ENCODE results near the gene NCMAP.
"Not testable (repeated sequence)": the region's sequence is repeated elsewhere in the genome, so short reads cannot be mapped to it uniquely, and the experiment has no call there.

The NCMAP gene

DNA sequence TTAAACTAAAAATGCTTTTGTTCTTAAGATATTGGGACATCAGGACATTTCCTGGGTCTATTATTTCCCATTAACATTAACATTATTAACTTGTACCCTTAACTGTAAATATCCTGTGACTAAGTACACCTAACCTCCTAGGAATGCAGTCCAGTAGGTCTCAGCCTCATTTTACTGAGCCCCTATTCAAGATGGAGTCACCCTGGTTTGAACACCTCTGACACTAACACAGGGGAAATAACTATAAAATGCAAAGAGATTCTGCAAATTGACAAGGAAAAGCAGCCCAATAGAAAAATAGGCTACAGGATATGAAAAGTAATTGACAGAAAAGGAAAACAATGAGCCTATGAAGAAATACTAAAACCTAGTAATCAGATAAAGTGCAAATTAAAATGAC lies 11.6 kb upstream of the NCMAP start:
- no peak for DNase-seq

DNA sequence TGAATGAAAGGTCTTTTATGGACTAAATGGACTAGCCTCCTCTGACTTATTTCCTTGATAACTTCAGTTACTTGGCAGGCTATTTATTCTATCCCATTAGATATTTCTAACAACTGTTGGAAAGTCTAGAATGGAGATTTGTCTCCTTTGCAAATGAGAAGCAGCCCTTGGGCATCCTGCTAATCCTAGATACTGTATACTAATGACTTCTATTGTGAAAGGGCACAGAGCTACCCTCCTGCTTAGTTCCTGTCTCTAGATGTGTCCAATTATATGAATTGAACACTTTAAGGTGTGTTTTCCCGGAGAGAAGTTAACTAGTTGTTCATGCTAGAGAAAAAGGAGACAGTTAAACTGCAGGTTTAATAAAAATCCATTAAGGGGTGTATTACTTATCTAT lies 10.2 kb upstream of the NCMAP start:
- no peak for DNase-seq

DNA sequence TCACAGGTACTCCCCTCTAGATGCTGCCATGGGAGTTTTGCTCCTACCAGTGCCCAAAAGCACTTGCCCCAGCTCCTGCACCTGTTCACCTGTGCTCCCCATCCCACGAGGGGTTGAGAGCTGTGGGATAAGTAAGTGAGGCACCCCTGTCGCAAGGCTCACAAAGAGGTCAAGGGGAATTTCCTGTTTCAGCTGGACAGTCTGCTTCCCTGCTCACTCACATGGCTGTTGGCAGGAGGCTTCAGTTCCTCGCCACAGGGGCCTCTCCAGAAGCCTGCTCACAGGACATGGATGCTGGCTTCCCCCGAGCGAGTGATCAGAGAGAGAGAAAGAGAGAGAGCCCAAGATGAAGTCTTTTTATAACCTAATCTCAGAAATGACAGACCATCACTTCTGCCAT lies 8.7 kb upstream of the NCMAP start:
- no peak for DNase-seq

DNA sequence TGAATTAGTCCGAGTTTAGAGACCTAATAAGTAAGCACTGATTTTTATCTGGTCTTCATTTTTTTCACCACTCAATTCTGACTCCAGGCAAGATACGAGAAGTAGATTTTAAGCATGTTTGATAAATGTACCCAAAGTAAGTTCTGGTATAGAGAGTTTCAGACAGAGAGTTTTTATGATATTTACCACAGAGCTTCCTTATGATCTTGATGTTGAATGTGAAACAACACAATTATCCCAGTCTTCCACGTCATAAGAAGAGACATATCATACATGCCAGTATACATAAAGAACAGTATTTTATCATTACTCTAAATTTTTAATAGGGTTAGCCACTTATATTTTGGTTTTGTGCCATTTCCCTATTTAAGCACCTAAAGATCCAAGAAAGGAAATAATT lies 7.8 kb upstream of the NCMAP start:
- DNase-seq = no peak

DNA sequence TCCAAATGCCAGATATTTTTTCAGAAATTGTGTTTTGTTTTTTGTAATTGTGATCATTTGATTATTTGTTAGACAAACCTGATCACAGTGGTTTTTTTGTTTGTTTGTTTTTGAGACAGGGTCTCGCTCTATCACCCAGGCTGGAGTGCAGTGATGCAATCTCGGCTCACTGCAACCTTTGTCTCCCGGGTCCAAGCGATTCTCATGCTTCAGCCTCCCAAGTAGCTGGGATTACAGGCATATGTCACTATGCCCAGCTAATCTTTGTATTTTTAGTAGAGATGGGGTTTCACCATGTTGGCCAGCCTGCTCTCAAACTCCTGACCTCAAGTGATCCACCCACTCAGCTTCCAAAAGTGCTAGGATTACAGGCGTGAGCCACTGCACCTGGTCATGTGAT lies 6.7 kb upstream of the NCMAP start:
- not testable (repeated sequence) for DNase-seq

DNA sequence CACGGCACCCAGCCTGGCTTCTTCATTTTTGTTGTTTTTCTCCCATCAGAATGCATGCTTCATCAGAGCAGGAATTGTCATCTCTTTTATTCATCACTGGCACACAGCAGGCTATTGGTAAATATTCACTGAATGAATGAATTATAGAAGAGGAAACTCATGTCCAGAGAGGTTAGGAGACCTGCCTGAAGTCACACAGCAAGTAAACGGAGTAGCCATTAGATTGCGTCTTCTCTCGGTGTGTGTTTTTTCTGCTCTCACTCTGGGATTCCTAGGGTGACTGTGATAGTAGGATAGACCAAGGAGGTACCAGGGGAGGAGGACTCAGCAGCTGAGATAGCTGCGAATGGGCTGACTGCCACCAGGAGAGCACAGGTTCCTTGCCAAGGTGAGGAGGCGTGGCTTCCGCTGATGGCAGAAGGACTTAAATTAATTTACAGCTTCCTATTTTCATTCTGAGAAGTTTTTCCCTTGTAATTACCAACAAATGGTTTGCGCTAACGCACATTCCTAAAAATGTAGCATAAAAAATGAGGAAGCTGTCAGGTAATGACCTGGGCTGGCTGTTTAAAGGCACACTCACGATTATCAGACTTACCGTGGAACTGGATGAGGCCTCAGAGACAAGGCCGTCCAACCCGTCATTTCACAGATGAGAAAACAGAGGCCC lies 4.5 kb upstream of the NCMAP start:
- no peak for DNase-seq

DNA sequence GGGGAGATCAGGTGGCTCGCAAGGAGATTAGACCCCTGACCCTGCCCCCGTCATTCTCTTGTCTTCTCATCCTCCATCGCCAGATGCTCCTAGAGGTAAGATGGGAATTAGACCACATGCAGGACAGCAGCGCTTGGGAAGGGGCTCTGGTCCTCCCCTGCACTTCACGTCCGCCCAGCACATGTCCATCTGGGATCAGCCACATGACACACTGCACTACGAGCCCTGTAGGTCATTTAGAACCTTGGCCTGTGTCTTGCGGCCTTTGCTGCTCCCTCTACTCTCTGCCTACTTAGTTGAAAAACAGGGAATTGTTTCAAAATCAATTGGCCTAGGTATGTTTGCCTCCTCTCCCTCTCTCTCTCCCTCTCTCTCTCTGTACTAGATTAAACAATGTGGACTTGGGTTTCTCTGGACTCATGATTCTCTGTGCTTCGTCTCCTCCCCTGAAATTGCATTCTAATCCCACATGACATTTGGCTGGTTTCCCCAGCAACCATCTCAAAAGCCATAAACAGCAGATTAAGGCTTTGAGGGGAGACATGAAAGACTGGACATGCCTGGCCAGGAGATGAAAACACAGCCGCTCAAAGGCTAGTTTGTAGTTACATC lies 3.8 kb upstream of the NCMAP start:
- no peak for DNase-seq

DNA sequence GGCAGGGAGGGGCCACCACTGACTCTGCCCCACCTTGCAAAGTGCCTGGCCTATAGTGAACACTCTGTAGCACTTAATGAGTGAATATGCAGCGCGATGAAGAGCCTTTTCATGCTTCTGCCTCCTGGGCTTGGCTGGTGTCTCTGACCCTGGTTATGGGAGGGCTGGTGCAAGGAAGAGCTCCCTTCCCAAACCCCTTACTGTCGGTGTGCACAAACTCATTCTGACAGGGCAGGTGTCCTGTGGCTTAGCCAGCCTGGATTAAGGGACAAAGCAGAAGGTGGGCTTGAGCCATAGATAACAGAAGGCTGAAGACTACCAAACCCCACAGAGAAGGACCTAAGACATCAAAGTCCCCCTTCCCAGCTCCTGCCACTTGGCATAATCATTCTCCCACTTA lies 2.0 kb upstream of the NCMAP start:
- DNase-seq = no peak

DNA sequence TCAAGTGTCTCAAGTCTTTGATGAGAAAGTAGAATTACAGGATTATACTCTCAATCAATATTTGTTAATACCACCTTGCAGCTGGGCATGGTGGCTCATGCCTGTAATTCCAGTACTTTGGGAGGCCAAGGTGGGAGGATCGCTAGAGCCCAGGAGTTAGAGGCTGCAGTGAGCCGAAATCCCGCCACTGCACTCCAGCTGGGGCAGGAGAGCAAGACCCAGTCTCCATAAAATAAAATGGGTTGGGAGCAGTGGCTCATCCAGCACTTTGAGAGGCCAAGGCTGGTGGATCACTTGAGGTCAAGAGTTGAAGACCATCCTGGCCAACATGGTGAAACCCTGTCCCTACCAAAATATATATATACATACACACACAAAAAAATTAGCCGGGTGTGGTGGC lies 1.2 kb upstream of the NCMAP start:
- DNase-seq = no peak

DNA sequence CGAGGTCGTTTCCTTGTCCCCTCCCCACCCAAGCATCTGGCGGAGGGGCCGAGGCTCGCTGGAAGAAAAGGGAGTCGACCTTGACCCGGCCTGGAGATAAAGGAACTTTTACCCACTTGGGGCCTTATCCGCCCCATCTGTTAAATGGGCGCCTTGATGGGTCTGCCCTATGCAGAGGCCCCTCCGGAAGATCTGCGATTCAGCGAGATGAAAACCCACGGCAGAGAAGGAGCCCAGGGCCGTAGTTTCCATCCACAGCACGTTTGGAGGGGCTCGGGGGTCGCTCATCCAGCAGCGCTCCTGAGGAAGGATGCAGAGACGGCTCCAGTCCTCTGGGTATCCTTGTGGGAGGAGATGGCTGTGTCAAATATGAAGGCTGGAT lies 518 bp downstream of the NCMAP start:
- no peak for DNase-seq

DNA sequence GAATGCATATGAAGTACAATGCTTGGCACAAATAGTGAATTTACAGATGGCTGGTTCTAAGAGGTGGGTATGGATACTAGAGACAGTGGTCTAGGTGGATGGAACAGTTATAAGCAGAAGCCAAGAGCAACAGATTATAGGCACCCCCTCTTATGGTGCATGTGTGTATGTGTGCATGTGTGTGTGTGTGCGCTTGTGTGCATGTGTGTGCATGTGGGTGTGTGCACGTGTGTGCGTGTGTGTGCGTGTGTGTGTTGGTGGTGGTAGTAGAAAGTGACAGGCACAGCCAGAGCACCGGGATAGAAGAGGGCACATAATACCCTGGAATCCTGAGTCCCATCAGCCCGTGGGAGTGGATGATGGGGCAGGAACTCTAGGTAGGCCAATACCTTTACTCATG lies 1.3 kb downstream of the NCMAP start:
- DNase-seq = no peak

DNA sequence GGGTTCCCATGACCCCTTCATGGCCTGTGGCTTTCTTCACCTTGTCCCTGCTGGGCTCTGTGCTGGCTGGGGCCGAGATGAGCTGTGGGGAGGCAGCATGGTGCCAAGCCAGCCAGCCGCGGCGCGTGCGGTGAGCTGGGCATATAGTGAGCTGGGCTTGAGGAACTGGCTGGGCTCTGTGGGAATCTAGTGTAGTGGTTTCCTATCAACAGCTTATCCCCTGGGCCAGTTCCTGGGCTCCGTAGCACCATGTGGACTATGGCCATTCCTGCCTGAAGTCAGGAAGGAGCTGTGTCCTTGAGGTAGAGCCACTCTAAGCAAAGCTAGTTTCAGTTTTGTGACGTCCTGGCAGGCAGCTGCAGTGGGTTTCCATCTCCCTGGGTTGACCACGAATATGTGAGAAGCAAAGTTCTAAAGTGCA lies 1.8 kb downstream of the NCMAP start:
- no peak for DNase-seq

DNA sequence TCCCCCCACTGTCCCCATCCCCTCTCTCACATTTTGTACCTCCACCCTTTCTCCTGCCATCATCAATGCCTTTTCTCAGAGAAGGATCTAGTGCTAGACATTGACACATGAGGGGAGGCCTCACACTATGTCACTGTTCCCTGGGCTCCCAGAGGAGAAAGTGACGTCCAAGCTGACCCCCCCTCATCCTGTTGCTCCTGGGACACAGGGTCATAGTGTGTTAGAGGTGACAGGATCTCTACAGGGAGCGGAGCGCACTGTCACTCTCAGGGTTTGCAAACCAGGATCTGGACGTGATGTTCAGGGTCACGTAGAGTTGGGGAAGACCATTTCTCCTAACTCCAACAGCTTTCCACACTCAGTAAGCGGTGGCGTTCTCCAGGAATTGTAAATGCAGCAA lies 2.6 kb downstream of the NCMAP start:
- DNase-seq = no peak

DNA sequence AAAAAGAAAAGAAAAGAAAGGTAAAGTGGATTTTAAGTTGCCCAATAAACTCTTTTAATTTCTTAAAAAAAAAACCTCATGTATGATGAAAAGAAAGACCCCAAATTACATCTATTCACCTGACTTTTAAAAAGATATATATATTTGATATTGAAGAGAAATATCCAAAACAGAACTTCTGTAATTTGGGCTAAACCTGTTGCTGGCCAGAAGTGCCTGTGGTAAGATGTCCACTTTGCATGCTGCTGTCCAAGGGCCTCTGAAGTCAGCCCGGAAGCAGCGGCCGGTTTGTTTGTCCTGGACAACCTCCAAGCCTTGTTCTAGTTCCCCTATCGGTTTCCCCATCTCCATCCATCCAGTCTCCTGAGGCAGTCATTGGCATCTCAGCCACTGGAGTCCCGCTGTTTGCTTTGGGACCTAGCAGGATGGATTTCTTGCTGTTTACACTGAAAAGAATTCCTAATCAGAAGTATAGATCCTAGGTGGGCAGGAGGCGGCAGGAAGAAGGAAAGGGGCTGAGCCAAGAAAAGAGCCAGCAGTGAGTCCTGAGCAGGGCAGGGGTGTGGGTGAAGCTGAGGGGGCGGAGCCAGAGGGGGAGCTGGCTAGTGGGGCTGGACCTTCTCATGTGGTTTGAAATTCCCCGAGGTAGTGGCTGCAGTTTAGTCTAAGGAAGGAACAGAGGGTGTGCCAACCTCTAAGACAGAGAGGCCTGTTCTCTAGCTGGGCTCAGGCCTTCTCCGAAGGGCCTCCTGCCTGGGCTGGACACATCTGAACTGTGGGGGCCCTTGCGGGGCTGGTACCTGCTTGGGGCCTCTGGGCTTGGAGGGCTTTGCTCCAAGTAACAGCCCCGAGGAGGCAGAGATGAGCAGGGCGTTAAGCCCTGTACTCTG lies 3.3 kb downstream of the NCMAP start:
- peak; percentile 63 to 77 for DNase-seq

DNA sequence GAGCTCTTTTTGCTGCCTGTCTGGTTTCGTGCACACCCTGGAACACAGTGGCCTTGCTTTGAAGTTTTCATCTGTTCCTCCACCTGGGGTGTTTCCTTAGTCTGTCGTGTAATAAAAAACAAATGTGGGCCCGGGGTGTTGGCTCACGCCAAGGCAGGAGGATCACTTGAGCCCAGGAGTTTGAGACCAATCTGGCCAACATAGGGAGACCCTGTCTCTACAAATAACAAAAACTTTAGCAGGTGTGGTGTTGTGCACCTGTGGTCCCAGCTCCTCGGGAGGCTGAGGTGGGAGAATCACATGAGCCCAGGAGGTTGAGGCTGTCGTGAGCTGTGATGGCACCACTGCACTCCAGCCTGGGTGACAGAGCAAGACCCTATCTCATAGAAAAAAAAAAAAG lies 4.5 kb downstream of the NCMAP start:
- no peak for DNase-seq

DNA sequence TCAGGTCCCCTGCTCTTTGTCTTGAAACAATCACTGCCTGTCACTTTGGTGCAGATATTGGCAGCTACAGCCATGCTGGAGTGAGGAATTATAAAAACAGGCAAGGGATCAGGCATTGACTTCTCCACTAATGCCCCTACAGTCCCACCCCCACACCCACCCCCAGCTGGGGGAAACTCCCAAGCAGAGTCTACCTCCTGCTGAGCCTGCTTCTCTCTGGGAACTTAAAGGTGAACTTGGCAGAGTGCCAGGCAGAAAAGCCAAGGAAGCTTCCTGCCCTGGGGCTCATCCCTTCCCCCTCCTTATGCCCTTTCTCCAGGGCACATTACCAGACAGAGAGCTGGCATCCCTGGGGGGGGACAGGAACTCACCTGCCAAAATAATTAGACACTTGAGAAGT lies 6.7 kb downstream of the NCMAP start:
- no peak for DNase-seq

DNA sequence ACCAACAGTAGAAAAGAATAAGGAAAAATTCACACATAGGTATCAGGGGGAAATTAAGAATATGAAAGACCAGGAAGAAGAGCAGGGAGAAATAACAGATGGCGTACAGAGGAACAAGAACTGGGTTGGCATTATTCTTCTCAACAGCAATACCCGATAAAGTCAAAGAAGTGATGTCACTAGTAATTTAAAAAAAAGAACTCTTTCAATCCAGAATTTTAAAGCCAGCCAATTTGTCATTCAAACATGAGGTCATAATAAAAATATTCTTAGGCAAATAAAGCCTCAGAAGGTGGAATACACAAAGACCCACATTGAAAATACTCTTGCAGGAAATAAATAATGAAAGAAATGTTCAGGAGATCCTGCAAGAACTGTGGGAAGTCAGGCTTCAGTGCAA lies 8.8 kb downstream of the NCMAP start:
- no peak for DNase-seq

DNA sequence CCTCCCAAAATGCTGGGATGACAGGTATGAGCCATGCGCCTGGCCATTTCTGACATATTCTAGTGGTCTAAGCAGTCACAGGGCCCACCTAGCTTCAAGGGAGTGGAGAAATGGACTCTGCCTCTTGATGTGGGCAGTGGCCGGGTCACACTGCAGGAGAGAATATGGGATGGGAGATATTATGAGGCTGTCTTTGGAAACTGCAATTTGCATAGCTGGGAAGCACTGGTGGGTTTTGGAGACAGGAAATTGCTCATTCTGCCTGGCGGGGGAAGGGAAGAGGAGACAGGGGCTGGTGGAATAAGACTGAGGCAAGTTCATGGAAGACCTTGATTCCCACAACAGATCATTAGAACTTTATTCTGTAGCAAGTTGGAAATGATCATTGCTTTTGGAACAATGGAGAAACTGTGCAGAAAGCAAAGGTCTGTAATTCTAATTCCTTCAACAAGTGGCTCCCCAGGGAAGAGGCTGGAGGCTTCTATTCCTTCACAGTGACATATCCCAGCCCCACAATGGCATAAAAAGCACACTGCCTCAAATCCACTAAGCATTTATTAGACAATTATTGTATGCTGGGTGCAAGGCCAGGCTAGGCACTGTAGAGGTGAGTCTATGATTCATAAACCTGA lies 10.5 kb downstream of the NCMAP start:
- no peak for DNase-seq

DNA sequence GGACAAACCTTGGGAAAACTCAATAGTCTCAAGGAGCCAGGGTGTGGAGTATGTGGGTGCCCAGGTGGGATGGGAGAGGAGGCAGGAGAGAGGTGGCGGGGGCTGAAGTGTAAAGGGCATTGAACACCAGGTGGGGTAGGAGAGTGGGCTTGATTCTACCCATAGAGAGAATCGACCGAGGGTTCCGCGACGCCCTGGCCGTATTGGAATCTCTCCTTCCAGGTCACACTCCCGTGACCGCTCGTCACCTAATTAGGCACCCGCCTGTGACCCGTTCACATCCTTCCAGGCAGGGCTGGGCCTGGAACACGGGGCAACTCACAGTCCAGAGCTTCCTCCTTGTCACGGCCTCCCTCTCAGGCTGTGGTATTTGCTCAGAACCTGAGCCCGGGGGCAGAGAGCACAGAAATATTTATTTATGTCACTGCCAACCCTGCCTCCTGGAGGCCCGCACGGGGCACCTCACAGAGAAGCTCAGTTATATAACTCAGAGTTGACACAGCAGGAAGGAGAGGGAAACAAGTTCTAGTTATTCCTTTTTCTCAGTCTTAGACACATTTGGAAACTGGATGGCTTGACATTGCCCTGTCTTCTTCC lies 12.0 kb downstream of the NCMAP start:
- DNase-seq = no peak

DNA sequence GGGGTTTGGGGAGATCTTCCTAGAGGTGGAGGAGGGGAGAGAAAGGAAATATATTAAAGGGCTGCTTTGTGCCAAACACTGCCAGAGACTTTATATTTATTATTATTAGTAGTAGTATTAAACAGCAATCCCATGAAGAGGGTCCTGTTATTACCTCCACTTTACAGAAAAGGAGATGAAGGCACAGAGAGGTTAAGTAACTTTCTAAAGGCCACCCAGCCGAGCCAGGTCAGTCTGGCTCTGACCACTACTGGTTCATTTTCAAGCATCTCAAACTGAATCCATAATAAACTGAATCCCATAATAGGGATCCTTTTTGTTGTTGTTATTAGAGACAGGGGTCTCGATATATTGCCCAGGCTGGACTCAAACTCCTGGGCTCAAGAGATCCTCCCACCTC lies 12.6 kb downstream of the NCMAP start:
- no peak for DNase-seq

DNA sequence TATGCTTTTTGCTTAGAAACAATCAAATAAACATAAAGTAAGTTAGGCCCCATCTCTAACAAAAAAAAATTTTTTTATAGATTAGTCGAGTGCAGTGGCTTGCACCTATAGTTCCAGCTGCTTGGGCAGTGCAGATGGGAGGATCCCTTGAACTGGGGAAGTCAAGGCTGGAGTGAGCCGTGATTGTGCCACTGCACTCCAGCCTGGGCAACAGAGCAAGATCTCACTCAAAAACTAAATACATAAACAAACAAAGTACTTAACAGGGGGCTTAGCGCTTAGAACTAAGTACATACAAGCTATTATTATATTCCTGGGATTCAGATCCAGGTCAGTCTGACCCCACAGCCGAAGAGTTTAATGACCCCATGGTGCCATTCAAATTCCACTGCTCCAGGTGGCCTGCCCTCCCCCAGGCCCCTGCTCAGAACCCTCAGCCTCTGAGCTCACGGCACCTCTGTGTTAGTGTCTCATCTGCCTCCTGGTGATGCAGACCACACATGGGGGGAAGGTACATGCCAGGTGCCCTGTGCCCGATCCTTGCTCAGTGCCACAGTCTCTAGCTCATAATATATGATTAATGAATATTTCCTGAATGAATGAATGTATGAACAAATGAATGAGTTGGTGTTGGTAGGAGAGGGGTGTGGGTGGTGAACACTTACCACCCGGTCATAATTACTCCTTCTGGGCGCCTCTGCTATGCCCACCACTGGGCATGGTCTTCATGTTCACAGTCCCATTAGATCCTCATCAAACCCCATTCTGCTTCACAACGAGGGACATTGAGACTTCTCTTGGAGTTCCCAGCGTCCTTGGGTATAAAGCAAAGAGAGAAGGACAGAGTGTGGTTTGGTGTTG lies 14.6 kb downstream of the NCMAP start:
- no peak for DNase-seq

DNA sequence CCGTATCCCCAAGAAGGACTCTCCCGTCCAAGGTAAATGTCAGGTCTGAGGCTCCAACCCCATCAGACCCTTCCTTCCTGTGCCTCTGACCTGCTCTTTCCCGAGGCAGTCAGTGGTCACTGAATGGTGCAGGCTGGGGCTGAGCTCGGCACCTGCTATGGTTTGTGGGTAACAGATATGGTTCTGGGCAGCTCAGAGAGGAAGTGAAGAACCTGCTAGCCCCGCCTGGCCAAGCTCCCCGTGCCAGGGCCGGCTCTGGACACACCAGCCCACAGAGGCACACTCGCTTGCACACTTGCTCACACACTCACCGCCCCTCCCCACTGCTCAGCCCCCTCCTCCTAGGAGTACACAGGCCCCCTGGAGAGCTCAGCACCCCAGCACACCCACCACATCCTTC lies 16.4 kb downstream of the NCMAP start:
- no peak for DNase-seq
